D721Med (cell line): ENCODE data around the gene GALR2.

ENCODE experiments used
- DNase-seq: peaks from one replicate; pipeline ENCODE4 v3.0.0; 2011; ENCODE audit warnings: low spot score; ENCODE audit not compliant: insufficient read length
- FAIRE-seq: peaks from 2 replicates; lab custom pipeline; 2011; peaks lifted over from hg19 to GRCh38; lab: Jason Lieb, UNC
- TF ChIP-seq, protein P1 (sequence below): IDR thresholded peaks from 2 replicates; pipeline ENCODE4 v1.5.1; 2012; ENCODE audit warnings: mild to moderate bottlenecking, control low read depth; ENCODE audit not compliant: insufficient read depth; ENCODE audit errors: missing control alignments

Gene GALR2

DNA sequence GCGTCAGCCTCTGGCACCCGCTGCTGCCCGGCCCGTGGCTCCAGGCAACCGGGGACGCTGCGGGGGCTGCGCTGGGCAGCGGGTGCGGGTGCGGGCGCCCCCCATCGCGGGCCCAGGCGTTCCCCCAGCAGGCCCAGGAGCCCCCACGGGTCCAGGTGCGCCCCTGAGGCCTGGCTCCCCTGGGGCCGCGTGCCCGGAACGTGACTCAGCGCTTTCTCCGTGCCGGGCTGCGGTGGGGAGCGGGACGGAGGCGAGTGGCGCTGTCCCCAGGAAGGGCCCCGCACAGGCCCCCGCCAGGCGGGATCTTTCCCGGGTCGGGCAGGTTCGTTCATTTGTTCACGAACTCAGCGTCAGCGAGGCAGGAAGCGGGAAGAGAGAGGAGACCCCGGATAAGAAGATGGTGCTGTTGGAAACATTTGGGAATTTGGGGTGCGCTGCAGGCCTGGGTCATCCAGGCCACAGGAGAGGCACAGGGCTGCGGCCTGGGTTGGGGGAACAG lies 47.4 kb downstream of the GALR2 start:
- FAIRE-seq: no peak
- TF ChIP-seq, protein P1, sequence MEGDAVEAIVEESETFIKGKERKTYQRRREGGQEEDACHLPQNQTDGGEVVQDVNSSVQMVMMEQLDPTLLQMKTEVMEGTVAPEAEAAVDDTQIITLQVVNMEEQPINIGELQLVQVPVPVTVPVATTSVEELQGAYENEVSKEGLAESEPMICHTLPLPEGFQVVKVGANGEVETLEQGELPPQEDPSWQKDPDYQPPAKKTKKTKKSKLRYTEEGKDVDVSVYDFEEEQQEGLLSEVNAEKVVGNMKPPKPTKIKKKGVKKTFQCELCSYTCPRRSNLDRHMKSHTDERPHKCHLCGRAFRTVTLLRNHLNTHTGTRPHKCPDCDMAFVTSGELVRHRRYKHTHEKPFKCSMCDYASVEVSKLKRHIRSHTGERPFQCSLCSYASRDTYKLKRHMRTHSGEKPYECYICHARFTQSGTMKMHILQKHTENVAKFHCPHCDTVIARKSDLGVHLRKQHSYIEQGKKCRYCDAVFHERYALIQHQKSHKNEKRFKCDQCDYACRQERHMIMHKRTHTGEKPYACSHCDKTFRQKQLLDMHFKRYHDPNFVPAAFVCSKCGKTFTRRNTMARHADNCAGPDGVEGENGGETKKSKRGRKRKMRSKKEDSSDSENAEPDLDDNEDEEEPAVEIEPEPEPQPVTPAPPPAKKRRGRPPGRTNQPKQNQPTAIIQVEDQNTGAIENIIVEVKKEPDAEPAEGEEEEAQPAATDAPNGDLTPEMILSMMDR: no peak
- no peak for DNase-seq

DNA sequence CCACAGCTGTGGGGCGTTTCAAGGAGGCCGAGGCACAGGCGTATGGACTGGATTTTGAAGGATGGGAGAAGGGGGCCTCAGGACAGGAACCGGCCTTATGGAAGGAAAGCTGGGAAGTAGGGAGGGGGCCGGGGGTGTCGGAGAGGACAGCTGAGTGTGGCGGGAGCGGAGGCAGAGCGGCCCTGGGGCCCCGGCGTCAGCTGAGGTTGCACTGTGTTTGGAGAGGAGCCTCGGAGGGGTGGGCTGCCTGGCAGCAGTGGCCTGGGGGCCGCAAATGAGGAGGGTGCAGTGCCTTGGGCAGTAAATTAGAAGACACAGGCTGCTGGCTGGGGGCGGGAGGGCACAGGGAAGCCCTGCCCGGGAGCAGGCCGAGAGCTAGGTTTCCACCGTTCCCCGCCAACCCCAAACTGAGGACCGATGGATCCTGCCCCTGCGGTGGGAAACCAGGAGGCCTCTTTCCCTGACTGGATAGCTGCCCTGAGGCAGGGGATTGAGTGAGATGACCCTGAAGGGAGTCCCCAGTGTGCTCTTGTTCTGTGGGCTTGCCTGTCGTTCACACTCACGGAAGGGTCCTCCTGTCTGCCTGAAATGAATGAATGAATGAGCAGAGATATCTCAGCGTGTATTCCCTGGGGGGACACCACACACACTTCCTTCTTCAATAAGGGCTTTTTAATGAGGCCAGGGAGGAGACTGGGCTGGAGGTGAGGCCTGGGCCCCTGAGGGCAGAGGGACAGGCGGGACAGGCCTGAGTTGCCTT lies 48.0 kb downstream of the GALR2 start:
- FAIRE-seq: no peak
- TF ChIP-seq, protein P1: no peak
- no peak for DNase-seq

DNA sequence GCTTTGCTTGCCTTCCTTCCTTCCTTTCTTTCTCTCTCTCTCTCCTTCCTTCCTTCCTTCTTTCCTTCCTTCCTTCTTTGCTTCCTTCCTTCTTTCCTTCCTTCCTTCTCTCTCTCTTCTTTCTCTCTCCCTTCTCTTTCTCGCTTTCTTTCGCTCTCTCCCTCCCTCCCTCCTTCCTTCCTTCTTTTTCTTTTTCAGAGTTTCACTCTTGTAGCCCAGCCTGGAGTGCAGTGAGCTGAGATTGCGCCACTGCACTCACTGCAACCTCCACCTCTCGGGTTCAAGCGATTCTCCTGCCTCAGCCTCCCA lies 48.6 kb downstream of the GALR2 start:
- no peak for FAIRE-seq
- TF ChIP-seq, protein P1: no peak
- DNase-seq: no peak

GRCh38 chr17:76123749-76124581 lies 49.4 kb downstream of the GALR2 start:
- DNase-seq: no peak
- TF ChIP-seq, protein P1: no peak
- no peak for FAIRE-seq

DNA sequence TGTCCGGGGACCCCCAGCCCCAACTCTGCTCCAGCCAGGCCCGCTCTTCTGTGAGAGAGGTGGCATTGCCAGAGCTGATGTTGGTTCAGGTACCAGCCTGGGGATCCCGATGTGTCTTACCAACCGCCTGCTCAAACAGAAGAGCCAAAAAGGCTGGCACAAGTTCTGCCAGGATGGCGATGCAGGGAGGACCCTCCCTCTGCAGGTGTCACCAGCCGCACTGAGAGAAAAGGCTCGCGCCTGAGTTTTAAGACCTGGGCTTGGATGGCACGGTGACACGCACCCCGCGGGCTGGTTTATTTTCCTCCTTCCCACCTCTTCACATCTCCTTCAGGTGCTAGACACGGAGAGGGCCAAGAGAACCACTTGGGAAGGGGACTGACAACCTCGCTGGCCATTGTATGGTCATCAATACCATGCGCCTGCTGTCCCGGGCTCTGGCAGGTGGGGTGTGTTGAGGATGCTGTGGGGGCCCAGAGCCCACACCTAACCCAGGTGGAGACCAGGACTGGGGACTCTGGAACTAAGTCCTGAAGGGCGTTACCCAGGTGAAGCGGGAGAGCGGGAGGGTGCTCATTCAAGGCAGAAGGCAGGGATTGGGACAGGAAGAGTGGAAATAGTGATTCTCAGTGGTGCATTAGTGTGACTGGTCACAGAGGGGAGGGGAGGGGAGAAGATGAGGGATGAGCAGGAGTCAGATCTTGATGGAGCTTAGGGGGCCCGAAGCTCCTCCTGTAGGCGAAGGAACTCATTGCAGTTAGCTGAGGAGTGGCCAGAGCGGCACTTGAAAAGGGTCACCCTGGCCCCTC lies 50.2 kb downstream of the GALR2 start:
- TF ChIP-seq, protein P1: peak; percentile 27
- DNase-seq: peak; percentile 37
- FAIRE-seq: no peak

GRCh38 chr17:76125391-76125675 lies 50.8 kb downstream of the GALR2 start:
- DNase-seq: no peak
- TF ChIP-seq, protein P1: no peak
- no peak for FAIRE-seq
